Measurements from ENCODE around the gene SCOC. TPM values are rescaled to one million over a fixed set of nuclear protein-coding genes. Genes with fewer than 3 reads are reported as not detected.

The SCOC gene
- total and polyA plus RNA-seq, 2 of the 13 experiments (the other 11 are each of a cell fraction or from before 2014, with no cell fraction given): 43.8 to 65.2 TPM

DNA sequence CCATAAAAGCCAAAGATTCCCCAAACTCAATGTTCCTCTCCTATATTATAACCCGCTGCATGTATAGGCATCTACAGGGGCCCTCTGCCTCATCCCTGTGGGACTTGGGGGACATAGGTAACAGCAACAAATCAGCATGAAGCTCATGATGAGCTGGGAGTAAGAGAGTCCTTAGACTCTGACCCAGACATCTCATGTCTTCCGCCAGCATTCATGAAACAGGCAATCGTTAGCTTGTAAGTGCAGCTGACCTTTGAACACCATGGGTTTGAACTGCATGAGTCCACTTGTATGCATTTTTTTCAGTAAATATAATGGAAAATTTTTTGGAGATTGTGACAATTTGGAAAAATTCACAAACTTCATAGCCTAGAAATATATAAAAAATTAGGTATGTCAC lies 10.4 kb upstream of the SCOC start (continued):
- TF ChIP-seq, protein P1, sequence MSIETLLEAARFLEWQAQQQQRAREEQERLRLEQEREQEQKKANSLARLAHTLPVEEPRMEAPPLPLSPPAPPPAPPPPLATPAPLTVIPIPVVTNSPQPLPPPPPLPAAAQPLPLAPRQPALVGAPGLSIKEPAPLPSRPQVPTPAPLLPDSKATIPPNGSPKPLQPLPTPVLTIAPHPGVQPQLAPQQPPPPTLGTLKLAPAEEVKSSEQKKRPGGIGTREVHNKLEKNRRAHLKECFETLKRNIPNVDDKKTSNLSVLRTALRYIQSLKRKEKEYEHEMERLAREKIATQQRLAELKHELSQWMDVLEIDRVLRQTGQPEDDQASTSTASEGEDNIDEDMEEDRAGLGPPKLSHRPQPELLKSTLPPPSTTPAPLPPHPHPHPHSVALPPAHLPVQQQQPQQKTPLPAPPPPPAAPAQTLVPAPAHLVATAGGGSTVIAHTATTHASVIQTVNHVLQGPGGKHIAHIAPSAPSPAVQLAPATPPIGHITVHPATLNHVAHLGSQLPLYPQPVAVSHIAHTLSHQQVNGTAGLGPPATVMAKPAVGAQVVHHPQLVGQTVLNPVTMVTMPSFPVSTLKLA (IDR thresholded peaks at IDR 0.05): no peak
- no peak for TF ChIP-seq ZSCAN29 (CRISPR knock-in tag; conservative IDR thresholded peaks at IDR 0.05)
- TF ChIP-seq TOPORS (CRISPR knock-in tag; IDR thresholded peaks at IDR 0.05): no peak
- TF ChIP-seq HNF4A (CRISPR knock-in tag; IDR thresholded peaks at IDR 0.05): peak; percentile 94
- TF ChIP-seq SP2 (CRISPR knock-in tag; IDR thresholded peaks at IDR 0.05): no peak
- no peak for TF ChIP-seq ZNF546 (CRISPR knock-in tag; conservative IDR thresholded peaks at IDR 0.05)
- TF ChIP-seq PHF8 (CRISPR knock-in tag; IDR thresholded peaks at IDR 0.05): no peak
- TF ChIP-seq, protein P2, sequence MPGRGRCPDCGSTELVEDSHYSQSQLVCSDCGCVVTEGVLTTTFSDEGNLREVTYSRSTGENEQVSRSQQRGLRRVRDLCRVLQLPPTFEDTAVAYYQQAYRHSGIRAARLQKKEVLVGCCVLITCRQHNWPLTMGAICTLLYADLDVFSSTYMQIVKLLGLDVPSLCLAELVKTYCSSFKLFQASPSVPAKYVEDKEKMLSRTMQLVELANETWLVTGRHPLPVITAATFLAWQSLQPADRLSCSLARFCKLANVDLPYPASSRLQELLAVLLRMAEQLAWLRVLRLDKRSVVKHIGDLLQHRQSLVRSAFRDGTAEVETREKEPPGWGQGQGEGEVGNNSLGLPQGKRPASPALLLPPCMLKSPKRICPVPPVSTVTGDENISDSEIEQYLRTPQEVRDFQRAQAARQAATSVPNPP (CRISPR knock-in tag; IDR thresholded peaks at IDR 0.05): no peak
- TF ChIP-seq SPEN (CRISPR knock-in tag; IDR thresholded peaks at IDR 0.05; ENCODE audit: low read depth): no peak
- no peak for TF ChIP-seq ZNF563 (CRISPR knock-in tag; IDR thresholded peaks at IDR 0.05)
- no peak for TF ChIP-seq ZNF883 (CRISPR knock-in tag; IDR thresholded peaks at IDR 0.05; ENCODE audit: not compliant biosample characterization)
- TF ChIP-seq, protein P3, sequence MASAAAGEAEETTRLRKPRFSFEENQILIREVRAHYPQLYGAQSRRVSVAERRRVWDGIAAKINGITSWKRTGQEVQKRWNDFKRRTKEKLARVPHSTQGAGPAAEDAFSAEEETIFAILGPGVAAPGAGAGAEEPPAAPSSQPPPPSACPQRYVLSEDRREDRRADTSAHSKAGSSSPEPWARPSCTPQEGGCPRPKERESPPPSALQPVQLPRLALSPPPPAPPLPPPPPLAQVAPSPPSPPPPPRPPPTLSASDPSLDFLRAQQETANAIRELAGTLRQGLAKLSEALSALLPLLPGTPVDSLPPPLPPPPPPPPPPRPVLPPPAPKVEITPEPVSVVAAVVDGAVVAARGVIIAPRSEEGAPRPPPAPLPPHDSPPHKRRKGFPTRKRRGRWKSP (CRISPR knock-in tag; IDR thresholded peaks at IDR 0.05): no peak
- no peak for TF ChIP-seq ZNF670 (CRISPR knock-in tag; IDR thresholded peaks at IDR 0.05; ENCODE audit: borderline replicate concordance)
- TF ChIP-seq, protein P4, sequence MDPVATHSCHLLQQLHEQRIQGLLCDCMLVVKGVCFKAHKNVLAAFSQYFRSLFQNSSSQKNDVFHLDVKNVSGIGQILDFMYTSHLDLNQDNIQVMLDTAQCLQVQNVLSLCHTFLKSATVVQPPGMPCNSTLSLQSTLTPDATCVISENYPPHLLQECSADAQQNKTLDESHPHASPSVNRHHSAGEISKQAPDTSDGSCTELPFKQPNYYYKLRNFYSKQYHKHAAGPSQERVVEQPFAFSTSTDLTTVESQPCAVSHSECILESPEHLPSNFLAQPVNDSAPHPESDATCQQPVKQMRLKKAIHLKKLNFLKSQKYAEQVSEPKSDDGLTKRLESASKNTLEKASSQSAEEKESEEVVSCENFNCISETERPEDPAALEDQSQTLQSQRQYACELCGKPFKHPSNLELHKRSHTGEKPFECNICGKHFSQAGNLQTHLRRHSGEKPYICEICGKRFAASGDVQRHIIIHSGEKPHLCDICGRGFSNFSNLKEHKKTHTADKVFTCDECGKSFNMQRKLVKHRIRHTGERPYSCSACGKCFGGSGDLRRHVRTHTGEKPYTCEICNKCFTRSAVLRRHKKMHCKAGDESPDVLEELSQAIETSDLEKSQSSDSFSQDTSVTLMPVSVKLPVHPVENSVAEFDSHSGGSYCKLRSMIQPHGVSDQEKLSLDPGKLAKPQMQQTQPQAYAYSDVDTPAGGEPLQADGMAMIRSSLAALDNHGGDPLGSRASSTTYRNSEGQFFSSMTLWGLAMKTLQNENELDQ (CRISPR knock-in tag; IDR thresholded peaks at IDR 0.05; ENCODE audit: borderline replicate concordance): no peak
- TF ChIP-seq ZNF44 (CRISPR knock-in tag; IDR thresholded peaks at IDR 0.05): no peak
- no peak for TF ChIP-seq SCMH1 (CRISPR knock-in tag; IDR thresholded peaks at IDR 0.05; ENCODE audit: borderline replicate concordance)
- no peak for TF ChIP-seq ZNF878 (CRISPR knock-in tag; IDR thresholded peaks at IDR 0.05)
- TF ChIP-seq, protein P5, sequence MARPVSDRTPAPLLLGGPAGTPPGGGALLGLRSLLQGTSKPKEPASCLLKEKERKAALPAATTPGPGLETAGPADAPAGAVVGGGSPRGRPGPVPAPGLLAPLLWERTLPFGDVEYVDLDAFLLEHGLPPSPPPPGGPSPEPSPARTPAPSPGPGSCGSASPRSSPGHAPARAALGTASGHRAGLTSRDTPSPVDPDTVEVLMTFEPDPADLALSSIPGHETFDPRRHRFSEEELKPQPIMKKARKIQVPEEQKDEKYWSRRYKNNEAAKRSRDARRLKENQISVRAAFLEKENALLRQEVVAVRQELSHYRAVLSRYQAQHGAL (CRISPR knock-in tag; IDR thresholded peaks at IDR 0.05; ENCODE audit: not compliant biosample characterization): no peak
- no peak for TF ChIP-seq ZNF121 (CRISPR knock-in tag; IDR thresholded peaks at IDR 0.05)
- TF ChIP-seq MAFG (CRISPR knock-in tag; IDR thresholded peaks at IDR 0.05): no peak
- no peak for TF ChIP-seq NBN (conservative IDR thresholded peaks at IDR 0.05)
- no peak for TF ChIP-seq KDM5B (CRISPR knock-in tag; IDR thresholded peaks at IDR 0.05; ENCODE audit: borderline replicate concordance)
- TF ChIP-seq ISL2 (CRISPR knock-in tag; IDR thresholded peaks at IDR 0.05): no peak; the same call in 1 of the 2 replicates
- TF ChIP-seq RFXAP (CRISPR knock-in tag; IDR thresholded peaks at IDR 0.05; ENCODE audit: borderline replicate concordance): 0 out of 2 replicates have a peak, but pooled peaks have one; percentile 44
- TF ChIP-seq, protein P6, sequence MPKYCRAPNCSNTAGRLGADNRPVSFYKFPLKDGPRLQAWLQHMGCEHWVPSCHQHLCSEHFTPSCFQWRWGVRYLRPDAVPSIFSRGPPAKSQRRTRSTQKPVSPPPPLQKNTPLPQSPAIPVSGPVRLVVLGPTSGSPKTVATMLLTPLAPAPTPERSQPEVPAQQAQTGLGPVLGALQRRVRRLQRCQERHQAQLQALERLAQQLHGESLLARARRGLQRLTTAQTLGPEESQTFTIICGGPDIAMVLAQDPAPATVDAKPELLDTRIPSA (CRISPR knock-in tag; IDR thresholded peaks at IDR 0.05; ENCODE audit: borderline replicate concordance): no peak
